Upper lobe of right lung (tissue), 1 donor: ENCODE data around the gene RAET1E. TPM values are rescaled to one million over a fixed set of nuclear protein-coding genes. Genes with fewer than 3 reads are reported as not detected.
"Not testable (repeated sequence)": the region's sequence is repeated elsewhere in the genome, so short reads cannot be mapped to it uniquely, and the experiment has no call there.

ENCODE experiments used
- ATAC-seq: fragments of 200-7000 bp; cut with Tn5 transposase; one replicate; pipeline ENCODE4 v1.9.1; 2020; ENCODE audit warnings: mild to moderate bottlenecking, moderate library complexity
- DNase-seq: peaks from one replicate; pipeline ENCODE4 v3.0.0-alpha.2; 2020
- H3K27ac ChIP-seq: fragments of 200-600 bp; one replicate; pipeline ENCODE4 v1.8.0; 2022
- H3K27me3 ChIP-seq: fragments of 200-600 bp; one replicate; pipeline ENCODE4 v1.8.0; 2022; ENCODE audit warnings: mild to moderate bottlenecking
- H3K36me3 ChIP-seq: fragments of 200-600 bp; one replicate; pipeline ENCODE4 v1.8.0; 2022
- H3K4me1 ChIP-seq: fragments of 200-600 bp; one replicate; pipeline ENCODE4 v1.8.0; 2022
- H3K4me3 ChIP-seq: fragments of 200-600 bp; one replicate; pipeline ENCODE4 v1.8.0; 2022; ENCODE audit warnings: mild to moderate bottlenecking
- H3K9me3 ChIP-seq: fragments of 200-600 bp; one replicate; pipeline ENCODE4 v1.8.0; 2022
- intact Hi-C: fragments of 100-400 bp; cut with DNase I; formaldehyde crosslinking; loops from one replicate; pipeline ENCODE4 v1.11.0; 2022
- total RNA-seq: library from RNA; stranded (reverse); fragmentation: NEBNext Ultra II Directional; extraction: Animal tissue kit (Norgen Biotek cat#: 25700); gene quantifications from one replicate; pipeline ENCODE4 v1.2.1, GENCODE V29; 2021
- TF ChIP-seq, protein P1 (sequence below): fragments of 200-600 bp; IDR thresholded peaks from one replicate; pipeline ENCODE4 v1.8.0; 2022; ENCODE audit warnings: antibody characterized with exemption
- donor health status: DM: no; HTN: yes; CAD: no; lungs with severe emphysema.

Gene RAET1E
- total RNA-seq, 1 donor from 2014 or later, result 0.96 TPM

DNA sequence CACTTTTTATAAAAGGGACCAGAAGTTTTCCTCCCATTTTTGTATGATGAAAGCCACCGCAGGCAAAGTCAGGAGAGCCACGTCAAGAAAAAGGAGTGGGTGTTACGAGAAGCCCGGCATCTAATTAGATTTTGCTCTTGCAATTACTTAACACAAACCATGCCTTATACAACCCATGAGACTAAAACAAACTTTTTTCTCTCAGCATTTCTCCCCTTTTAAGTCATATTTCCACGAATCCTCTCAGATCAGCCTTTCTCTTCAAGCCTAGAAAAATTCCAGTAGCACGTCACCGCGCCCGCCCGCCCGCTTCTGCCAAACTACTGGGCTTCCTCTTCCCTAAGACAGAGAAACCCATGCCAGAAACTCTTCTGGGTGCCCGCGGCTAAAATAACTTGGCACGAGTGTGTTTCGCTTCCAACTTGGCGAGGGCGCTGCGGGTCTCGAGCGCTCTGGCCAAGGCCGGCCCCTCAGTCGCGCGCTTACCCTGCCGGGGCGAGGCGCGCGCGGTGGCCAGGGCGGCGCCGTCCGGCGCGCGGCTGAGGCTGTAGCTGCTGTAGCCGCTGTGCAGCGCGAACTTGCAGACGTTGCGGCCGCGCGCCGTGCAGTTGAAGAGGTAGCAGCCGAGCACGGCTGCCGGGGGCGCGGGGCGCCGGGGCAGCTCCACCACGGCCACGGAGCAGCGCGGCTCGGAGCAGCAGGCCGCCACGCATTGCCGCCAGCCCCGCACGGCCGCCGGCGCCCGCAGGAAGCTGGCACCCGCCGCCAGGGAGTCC, 34.8 kb downstream of the RAET1E start:
- ATAC-seq, result peak; percentile 79
- TF ChIP-seq, protein P1, sequence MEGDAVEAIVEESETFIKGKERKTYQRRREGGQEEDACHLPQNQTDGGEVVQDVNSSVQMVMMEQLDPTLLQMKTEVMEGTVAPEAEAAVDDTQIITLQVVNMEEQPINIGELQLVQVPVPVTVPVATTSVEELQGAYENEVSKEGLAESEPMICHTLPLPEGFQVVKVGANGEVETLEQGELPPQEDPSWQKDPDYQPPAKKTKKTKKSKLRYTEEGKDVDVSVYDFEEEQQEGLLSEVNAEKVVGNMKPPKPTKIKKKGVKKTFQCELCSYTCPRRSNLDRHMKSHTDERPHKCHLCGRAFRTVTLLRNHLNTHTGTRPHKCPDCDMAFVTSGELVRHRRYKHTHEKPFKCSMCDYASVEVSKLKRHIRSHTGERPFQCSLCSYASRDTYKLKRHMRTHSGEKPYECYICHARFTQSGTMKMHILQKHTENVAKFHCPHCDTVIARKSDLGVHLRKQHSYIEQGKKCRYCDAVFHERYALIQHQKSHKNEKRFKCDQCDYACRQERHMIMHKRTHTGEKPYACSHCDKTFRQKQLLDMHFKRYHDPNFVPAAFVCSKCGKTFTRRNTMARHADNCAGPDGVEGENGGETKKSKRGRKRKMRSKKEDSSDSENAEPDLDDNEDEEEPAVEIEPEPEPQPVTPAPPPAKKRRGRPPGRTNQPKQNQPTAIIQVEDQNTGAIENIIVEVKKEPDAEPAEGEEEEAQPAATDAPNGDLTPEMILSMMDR, result no peak
- Histone ChIP-seq H3K9me3 (no peaks in the 10 kb centered on the region), H3K4me3 (peak overlapping the region; percentile 71), H3K4me1 (peaks cover 23% of the 10 kb centered on the region), H3K27ac (peak overlapping the region; percentile 89), H3K27me3 (no peaks in the 10 kb centered on the region), H3K36me3 (no peaks in the 10 kb centered on the region)
- DNase-seq, result peak; percentile 89
- intact Hi-C loops, result no loop called here

DNA sequence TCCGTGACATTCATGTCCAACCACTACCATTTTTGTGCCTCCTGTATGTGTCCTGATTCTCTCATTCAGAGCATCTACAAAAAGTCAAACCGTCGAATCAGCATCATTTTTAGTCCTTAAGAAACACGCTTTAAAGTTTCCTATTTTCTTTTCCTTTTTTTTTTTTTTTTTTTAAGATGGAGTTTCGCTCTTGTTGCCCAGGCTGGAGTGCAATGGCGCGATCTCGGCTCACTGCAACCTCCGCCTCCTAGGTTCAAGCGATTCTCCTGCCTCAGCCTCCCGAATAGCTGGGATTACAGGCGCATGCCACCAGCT, 35.5 kb downstream of the RAET1E start:
- DNase-seq, H3K9me3 ChIP-seq, ATAC-seq, H3K27me3 ChIP-seq, H3K36me3 ChIP-seq, intact Hi-C loops: not testable (repeated sequence)
- Histone ChIP-seq H3K27ac (peak overlapping the region; percentile 89), H3K4me1 (peaks cover 23% of the 10 kb centered on the region), H3K4me3 (peak overlapping the region; percentile 71)

DNA sequence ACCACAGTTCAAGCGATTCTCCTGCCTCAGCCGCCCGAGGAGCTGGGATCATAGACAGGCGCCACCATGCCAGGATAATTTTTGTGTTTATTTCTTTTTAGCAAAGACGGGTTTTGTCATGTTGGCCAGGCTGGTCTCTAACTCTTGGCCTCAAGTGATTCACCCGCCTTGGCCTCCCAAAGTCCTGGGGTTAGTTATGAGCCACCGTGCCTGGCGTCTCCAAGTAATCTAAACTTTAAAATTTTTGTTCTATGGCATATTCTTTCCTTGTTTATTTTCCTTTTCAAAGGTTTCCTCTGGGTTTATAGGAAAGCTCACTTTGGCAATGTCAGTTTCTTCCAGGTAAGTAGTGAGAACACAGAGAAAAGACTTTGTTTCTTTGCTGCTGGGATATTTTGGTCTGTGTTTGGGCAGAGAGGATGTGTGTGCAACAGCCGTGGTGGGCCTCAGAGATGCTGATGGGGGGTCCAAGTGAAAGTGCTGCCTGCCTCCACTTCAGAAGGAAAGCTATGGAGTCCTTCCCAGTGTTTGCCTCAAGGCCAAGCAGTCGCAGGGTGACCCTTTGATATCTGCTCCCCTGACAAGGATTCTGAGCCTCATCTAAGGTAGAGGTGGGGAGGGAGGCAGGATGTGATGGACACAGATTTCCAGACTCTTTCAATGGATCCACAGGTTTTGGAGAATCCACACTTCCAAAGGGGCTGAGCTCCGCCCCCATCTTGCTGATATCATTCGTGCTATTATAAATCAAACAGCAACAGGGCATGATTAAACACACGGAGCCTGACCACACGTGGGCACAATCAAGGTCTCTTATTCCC, 36.1 kb downstream of the RAET1E start:
- Histone ChIP-seq H3K4me3 (peak overlapping the region; percentile 71), H3K4me1 (peaks cover 23% of the 10 kb centered on the region), H3K27me3 (no peaks in the 10 kb centered on the region), H3K27ac (no peak overlapping the region), H3K9me3 (no peaks in the 10 kb centered on the region), H3K36me3 (no peaks in the 10 kb centered on the region)
- ATAC-seq, result no peak
- TF ChIP-seq, protein P1, result no peak
- intact Hi-C loops, result no loop called here
- DNase-seq, result peak; percentile 16

DNA sequence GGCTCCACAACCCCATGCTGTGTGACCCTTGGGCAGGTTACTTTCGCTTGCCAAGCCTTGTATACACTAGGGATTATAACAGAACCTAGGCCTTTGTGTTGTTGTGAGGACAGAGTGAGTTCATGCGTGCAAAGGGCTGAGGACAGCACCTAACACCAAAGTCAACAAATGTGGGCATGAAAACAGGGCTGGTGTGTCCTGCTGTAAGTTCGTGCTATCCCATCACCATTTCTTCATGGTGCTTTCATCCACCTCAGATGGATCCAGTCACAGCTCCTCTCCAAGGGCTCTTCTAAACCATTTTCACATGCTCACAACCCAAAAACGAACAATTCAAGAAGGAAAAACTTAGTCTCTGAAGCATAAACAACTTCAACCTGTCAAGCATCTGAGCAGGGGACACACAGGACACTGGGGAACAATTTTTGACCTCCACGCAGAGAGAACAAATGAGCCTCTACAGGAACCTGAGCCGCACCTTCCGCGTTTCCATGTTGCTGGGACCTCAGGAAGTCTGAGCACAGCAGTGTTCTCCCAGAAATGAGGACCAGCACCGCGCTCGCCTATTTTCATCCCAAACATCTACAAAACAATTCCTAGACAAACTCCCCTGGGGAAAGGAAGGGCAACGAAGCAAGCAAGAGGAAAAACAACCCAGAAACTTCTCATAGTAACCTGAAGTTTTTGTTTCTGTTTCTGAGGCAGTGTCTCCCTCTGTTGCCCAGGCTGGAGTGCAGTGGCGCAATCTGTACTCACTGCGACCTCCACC, 36.9 kb downstream of the RAET1E start:
- no peak overlapping the region for H3K4me3 ChIP-seq
- peaks cover 24% of the 10 kb centered on the region for H3K4me1 ChIP-seq
- no peak for ATAC-seq
- no peaks in the 10 kb centered on the region for H3K9me3 ChIP-seq
- intact Hi-C loops, result no loop called here
- TF ChIP-seq, protein P1, result peak; percentile 6
- H3K27ac ChIP-seq, result no peak overlapping the region
- DNase-seq, result peak; percentile 68
- no peaks in the 10 kb centered on the region for H3K27me3 ChIP-seq
- H3K36me3 ChIP-seq, result no peaks in the 10 kb centered on the region

DNA sequence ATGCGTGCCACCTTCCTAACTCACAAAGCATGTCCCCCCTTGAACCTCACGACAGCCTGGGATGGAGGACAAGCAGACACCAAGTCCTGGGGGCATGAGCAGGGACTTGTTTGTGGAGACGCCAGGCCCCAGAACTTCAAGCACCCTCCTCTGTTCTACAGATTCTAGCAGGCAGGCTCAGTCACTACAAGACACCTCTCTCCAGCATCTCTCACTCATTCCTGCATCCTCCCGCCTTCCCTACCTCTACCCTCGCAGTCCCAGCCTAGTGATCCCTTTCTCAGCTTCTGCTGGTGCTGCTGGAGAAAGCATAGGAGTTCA, 37.4 kb downstream of the RAET1E start:
- intact Hi-C loops, result no loop called here

More for the DNA sequence above, 37.4 kb downstream of the RAET1E start:
- peak; percentile 22 for DNase-seq
- ATAC-seq, result no peak
- H3K9me3 ChIP-seq, result no peaks in the 10 kb centered on the region
- H3K4me3 ChIP-seq, result no peak overlapping the region
- no peak overlapping the region for H3K27ac ChIP-seq
- no peaks in the 10 kb centered on the region for H3K27me3 ChIP-seq
- TF ChIP-seq, protein P1, result no peak
- H3K4me1 ChIP-seq, result peaks cover 29% of the 10 kb centered on the region
- H3K36me3 ChIP-seq, result no peaks in the 10 kb centered on the region
